OCI-LY1 (cell line): ENCODE measurements around the gene RFPL4A.
"Not testable (repeated sequence)": the region's sequence is repeated elsewhere in the genome, so short reads cannot be mapped to it uniquely, and the experiment has no call there.

ENCODE experiments used
- CTCF ChIP-seq: fragments of 200-600 bp; sonication (generic), shearing (Covaris generic); IDR thresholded peaks from 2 replicates; pipeline ENCODE4 v1.5.1; 2017; ENCODE audit warnings: mild to moderate bottlenecking, antibody characterized with exemption, low read length, moderate library complexity, mixed read lengths
- EZH2 ChIP-seq: fragments of 200-600 bp; sonication (generic), shearing (Covaris generic); IDR thresholded peaks from 2 replicates; pipeline ENCODE4 v1.8.0; 2017; ENCODE audit warnings: borderline replicate concordance, mixed run types, mild to moderate bottlenecking, antibody characterized with exemption, low read length, moderate library complexity, mixed read lengths

- not testable (repeated sequence) for TF ChIP-seq CTCF, EZH2
Observed at GRCh38 chr19:55769632-55770031, 10.7 kb downstream of the RFPL4A start.
